ENCODE data around the gene PSMB9.

GRCh38 chr6:32858194-32858593 is 4.2 kb downstream of the PSMB9 start:
- no peak for TF ChIP-seq CTCF (IDR thresholded peaks at IDR 0.05)
- no peak for TF ChIP-seq POLR2A (IDR thresholded peaks at IDR 0.05)
